HG02852 (cell line): ENCODE data around the gene TNIP3.

ENCODE experiments used
- ATAC-seq: cut with Tn5 transposase; IDR thresholded peaks from one replicate; pipeline ENCODE4 v1.9.1; 2021; ENCODE audit warnings: mild to moderate bottlenecking, moderate library complexity; ENCODE audit not compliant: unreplicated experiment

TNIP3 gene

DNA sequence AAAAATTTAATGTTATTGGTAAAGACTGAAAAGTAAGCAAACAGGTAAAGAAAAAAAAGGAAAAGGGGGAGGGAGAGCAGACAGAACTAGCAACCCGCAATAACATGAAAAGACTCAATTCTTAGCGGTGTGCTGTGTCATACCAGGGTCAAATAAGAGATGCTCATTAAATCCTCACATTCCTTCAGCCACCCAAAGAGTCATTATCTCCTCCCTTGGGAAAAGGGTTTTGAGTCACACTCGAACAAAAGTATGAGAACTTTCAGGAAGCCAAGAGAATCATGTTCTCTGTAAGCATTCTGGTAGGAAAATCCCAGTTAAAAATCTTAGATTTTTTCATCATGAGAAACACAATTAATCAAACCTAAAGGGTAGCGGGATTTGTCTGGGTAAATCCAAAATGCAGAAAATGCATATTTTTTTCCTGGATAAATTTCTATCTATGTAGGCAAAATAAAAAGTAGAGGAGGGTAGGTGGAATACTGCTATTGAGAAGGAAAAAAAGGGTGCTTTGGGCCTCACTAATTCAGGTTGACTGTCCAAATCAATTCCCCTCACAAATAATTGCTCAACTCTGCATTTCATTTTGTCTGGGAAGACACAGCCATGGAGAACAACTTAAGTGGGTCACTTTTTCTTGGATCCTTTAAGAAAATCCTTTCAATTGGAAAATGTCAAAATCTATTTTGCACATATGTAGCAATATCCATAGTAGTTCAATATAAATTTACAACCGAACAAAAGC is 23.2 kb downstream of the TNIP3 start:
- no peak for ATAC-seq

DNA sequence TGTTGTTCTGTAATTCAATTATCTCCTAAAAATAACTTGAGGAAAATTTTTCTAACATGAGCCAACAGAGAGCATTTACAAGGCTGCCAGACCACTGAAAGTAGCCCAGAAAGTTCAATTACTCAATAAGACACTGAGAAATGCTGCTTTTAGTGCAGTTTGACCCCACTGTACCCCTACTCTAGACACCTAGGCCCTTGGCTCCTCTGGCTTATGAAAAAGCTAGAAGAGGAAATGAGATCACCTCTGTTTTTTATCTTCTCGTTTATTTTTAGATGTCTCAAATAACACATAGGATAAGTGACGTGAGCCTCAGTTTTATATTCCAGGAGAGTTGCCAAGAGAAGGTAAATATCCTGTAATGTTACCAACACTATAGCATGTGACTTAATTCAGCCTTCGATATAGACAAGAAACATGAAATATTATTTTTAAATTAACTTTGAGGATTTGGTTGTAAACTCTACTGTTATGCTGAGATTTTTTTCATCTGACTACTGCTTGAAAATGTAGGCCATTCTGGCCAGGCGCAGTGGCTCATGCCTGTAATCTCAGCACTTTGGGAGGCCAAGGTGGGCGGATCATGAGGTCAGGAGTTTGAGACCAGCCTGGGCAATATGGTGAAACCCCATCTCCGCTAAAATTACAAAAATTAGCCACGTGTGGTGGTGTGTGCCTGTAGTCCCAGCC is 24.4 kb downstream of the TNIP3 start:
- ATAC-seq, result peak; percentile 59

GRCh38 chr4:121138039-121138825 is 25.9 kb downstream of the TNIP3 start:
- ATAC-seq, result peak; percentile 76

- ATAC-seq, result no peak
These were observed 33.8 kb downstream of the TNIP3 start for GRCh38 chr4:121130326-121130660.

- no peak for ATAC-seq
These were observed 34.4 kb downstream of the TNIP3 start for GRCh38 chr4:121129606-121130325.

- no peak for ATAC-seq
These were observed 37.0 kb downstream of the TNIP3 start for GRCh38 chr4:121127100-121127499.

GRCh38 chr4:121126449-121127006 is 37.6 kb downstream of the TNIP3 start:
- ATAC-seq, result no peak

DNA sequence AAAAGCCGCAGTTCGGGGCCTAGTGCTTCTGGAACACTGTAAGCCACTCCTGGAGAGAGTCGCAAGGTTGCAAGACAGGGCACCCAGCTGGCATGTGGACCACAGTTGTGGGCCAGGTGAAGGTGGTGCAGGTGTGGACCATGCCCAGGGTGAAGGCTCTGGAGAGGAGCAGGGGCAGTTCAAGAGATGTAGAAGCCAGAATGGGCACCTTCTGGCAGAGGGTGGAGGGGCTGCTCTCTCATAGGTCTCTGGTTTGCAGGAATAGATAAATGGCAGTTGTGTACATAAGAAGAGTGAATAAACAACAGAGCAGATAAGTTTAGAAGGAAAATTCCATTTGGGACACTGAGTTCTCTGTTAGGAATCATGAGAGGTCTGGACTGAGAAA is 38.6 kb downstream of the TNIP3 start:
- ATAC-seq, result no peak

DNA sequence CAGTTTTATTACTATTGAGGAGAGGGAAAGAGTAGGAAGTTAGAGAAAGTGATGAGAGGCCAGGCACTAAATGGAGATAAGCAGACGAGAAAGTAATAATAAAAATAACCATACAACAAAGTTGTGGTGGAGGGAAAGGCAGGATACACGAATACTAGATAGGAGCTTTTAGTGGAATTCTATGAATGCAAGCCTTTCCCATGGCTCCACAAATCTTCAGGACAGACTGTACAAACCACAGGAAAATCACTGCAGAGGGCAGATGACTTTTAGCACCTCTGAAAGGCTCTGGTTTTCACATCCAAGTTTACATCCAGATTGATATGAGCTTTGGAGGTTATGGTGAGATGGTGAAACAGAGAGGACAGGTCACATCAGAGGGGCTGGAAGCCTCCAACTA is 41.5 kb downstream of the TNIP3 start:
- no peak for ATAC-seq

DNA sequence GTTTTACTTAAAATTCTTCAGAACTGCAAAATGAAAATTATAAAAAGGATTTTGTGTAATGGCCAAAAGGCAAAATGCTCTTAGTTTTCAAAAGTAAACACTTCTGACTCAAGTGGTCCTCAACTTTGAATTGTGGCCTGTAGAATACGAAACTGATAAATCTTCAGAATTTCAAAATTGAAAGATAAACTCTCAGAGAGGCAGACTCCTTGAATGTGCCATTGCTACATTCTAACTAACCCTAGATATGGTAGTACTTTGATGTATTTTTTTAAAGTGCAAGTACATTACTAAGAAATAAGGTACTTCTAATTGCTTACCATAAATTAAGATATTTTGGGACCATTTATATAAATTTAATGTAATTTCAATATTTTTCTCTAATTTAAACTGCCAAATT is 44.4 kb downstream of the TNIP3 start:
- no peak for ATAC-seq

DNA sequence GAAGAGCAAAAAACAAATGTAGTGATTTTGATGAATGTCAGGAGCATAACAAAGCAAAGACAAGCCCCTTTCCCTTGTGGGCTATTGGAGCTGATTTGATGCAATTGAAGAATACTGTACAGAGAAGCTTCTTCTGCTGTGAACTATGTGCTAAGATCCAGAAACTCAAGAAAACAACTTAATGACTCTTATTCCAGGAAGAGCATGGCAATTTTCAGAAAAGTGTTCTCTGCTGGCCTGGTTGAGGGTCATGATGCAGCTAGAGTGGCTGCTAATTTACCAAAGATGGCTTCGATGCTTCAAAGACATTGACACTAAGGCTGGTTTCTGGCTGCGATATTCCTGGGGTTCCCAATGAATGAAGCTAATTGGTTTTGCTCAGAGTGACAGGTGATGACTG is 45.8 kb downstream of the TNIP3 start:
- ATAC-seq, result no peak

GRCh38 chr4:121114756-121115155 is 49.4 kb downstream of the TNIP3 start:
- no peak for ATAC-seq

DNA sequence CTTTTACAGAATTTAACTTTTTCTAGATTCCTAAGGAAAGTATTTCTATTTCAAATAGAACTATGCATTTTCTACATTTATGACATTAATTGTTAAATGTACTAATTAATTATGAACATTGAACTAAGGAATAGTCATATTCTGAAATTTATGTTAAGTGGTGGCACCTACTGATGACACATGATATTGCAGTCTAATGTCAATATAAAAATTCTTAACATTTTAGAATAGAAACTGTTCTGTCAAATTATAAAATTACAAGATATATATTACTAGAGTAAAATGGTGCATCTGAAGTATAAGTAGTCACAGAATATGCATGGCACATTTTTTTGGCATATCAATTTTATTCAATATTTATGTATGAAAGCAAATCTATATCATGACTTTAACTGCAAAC is 51.6 kb downstream of the TNIP3 start:
- ATAC-seq, result no peak

GRCh38 chr4:121108557-121108956 is 55.6 kb downstream of the TNIP3 start:
- ATAC-seq, result no peak

DNA sequence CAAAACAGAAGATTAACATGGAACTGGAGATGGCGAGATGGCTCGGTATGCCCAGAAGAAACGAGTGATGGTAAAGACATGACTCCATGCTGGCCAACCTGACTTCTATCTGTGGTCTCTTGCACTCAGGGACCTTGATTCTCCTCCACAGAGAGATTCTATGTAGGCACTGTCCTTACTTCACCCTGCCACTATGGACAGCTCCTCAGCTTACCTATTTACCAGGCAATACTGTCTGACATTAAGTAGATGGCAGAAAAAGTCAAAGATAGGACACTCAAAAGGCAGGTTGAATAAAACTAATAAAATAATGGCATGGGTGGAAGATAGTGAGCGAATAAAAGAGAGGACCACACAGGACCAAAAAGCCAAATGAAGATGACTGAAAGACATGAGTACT is 56.6 kb downstream of the TNIP3 start:
- ATAC-seq, result no peak

DNA sequence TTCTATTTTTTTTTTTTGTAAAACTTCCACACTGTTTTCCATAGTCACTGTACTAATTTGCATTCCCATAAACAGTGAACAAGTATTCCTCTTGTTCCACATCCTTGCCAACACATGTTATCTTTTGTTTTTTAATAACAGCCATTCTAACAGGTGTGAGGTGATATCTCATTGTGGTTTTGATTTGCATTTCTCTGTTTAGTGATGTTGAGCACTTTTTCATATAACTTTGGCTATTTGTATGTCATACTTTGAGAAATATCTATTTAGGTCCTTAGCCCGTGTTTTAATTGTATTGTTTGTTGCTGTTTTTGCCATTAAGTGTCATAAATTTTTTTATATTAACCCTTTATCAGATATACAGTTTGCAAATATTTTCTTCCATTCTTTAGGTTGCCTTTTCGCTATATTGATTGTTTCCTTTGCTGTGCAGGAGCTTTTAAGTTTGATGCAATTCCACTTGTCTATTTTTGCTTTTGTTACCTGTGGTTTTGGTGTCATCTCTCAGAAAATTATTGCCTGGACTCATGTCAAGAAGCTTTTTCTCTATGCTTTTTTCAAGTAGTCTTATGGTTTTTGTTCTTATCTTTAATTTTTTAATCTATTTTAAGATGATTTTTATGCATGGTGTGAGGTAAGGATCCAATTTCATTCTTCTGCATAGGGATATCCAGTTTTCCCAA is 63.9 kb downstream of the TNIP3 start:
- ATAC-seq, result no peak

GRCh38 chr4:121098266-121098665 is 65.9 kb downstream of the TNIP3 start:
- ATAC-seq, result no peak

DNA sequence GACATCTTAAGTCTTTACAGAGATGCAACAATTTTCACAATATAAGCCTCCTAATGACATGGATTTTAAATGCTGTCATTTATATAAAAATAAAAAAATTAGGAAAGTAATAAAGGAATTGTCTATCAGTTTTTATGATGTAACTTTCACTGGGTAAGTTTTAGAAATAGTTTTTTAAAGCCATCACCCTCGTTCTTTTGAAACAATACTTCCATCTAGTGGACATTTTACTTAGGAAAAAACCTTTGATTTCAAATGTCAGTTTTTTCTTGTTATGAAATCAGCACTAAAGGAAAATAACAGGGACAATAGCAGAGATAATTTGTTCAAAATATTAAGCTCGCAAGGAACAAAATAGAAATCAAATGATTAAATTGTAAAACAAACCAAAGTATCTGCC is 67.5 kb downstream of the TNIP3 start:
- no peak for ATAC-seq

DNA sequence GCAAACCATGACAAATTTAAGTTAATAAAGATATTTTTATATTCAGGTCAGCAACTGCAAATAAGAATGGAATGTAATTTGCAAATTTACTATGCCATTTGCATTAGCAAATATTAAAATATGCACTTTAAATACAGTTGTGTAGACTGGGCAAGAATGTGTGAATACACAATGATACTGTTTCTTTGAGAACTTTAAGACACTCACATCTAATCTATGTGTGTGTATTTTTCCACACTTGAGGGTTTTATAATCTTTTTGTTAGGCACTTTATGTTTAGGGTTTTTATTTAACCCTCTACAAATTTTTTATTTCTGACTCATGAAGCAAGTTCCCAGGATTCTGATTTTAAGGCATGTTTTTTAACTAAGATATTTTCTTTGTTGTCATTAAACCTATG is 67.9 kb downstream of the TNIP3 start:
- no peak for ATAC-seq

- no peak for ATAC-seq
These were observed 69.7 kb downstream of the TNIP3 start for GRCh38 chr4:121094297-121094966.
